Kidney tubule cell (primary cell): ENCODE results near the gene UCN2.
"Not testable (repeated sequence)": the region's sequence is repeated elsewhere in the genome, so short reads cannot be mapped to it uniquely, and the experiment has no call there.

Experiments used
- DNase-seq: peaks from one replicate; pipeline ENCODE4 v3.0.0-alpha.2; 2018; ENCODE audit warnings: low spot score

Gene UCN2

GRCh38 chr3:48561045-48561736, 2.4 kb downstream of the UCN2 start:
- peak; percentile 73 for DNase-seq

DNA sequence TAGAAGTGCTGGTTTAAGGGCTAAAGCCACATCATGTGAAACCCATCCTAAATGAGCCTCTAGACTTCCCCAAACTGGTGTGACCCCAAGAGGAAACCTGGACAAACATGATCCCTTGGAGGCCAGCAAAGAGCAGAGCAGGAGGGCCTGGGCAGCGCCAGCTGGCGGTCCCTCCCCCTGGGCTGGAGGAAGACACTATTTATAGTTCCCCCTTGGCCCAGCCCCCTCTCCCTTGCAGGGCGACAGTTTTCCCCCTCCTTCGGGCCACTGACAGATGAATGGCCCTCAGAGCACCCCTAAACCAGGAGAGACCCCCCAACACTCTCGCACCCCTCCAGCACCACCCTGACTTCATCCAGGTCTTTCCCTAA, 2.9 kb downstream of the UCN2 start:
- DNase-seq = no peak

- no peak for DNase-seq
Observed at GRCh38 chr3:48558493-48559134, 5.0 kb downstream of the UCN2 start.

GRCh38 chr3:48556796-48557626, 6.6 kb downstream of the UCN2 start, which contains the start of gene PFKFB4:
TSS of gene PFKFB4 (minus strand) at chr3:48556803. CDS start at chr3:48556777, 26 bp downstream.
- peak; percentile 99 for DNase-seq

DNA sequence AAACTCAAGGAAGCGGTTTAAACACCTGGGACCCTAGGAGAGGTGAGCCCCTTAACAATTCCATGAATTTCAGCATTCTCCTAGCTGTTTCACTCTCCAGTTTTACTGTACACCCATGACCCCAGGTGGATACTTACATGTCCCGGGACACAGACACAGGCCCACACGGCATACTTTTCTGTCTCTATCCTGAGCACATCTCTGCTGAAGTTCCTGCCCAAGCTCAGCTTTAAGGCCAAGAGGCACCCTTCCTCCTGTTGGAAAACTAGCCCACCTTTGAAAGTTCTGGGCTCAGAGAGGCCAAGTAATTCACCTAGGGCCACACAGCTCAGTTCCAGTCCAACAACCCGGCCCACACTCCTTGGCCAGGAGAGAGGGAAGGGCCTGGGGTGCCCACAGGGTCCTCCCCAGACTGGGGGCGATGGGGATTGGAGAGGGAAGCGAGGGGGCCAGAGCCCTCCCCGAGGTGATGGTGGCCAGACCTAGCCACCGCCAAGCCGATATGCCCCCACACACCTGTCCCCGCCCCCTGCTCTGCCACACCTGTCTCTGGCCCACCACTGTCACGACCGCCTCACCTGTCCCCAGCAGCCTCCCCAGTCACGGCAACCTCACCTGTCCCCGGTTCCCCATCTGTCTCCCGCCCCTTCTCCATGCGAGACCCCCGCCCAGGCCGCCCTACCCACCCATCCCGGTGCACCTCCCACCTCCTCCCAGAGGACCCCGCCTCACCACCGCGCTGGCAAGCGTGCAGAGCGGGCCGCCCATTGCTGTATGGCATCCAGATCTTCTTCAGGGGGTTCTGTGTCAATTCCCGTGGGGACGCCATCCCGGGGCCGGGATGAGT, 7.4 kb downstream of the UCN2 start:
- no peak for DNase-seq

DNA sequence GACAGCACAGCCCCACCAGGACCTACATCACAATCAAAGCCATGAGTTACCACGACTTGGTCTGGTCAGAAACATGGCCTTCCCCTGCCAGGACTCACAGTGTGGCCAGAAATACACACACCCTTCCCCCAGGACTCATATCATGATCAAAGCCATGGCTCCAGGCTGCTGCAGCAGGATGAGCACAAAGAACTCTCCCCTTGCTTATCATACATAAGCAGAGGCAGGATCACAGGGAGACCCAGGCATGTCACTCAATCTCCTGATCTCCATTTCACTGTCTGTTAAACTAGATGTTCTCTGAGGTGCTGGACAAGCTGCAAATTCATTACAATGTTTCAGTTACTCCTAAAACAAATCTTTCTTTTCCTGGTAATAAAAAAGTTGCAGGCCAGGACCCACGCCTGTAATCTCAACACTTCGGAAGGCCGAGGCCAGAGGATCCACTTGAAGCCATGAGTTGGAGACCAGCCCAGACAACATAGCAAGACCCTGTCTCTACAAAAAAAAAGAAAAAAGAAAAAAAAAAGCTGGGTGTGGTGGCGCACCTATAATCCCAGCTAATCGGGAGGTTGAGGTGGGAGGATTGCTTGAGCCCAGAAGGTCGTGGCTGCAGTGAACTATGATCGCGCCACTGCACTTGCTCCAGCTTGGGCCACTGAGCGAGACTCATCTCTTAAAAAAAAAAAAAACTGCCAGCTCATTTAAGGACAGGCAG, 8.2 kb downstream of the UCN2 start:
- DNase-seq = no peak

- DNase-seq = peak; percentile 72
Observed at GRCh38 chr3:48553886-48554845, 9.4 kb downstream of the UCN2 start.

DNA sequence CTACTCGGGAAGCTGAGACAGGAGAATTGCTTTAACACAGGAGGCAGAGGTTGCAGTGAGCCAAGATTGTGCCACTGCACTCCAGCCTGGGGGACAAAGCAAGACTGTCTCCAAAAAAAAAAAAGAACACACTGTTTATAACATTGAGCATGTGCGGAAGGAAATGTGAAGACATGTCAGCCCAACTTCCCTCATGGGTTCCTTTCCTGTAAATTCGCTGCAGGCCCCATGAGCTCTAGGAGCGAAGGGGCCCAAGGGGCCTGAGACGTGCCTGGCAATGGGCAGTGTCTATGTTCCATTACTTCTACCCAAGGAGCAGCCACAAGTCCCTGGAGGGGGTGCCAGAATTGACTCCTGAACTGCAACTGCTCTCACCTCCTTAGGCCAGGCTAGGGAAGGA, 10.2 kb downstream of the UCN2 start:
- DNase-seq = no peak

- DNase-seq = no peak
Observed at GRCh38 chr3:48552111-48552951, 11.2 kb downstream of the UCN2 start.

GRCh38 chr3:48551651-48552050, 11.9 kb downstream of the UCN2 start:
- not testable (repeated sequence) for DNase-seq

DNA sequence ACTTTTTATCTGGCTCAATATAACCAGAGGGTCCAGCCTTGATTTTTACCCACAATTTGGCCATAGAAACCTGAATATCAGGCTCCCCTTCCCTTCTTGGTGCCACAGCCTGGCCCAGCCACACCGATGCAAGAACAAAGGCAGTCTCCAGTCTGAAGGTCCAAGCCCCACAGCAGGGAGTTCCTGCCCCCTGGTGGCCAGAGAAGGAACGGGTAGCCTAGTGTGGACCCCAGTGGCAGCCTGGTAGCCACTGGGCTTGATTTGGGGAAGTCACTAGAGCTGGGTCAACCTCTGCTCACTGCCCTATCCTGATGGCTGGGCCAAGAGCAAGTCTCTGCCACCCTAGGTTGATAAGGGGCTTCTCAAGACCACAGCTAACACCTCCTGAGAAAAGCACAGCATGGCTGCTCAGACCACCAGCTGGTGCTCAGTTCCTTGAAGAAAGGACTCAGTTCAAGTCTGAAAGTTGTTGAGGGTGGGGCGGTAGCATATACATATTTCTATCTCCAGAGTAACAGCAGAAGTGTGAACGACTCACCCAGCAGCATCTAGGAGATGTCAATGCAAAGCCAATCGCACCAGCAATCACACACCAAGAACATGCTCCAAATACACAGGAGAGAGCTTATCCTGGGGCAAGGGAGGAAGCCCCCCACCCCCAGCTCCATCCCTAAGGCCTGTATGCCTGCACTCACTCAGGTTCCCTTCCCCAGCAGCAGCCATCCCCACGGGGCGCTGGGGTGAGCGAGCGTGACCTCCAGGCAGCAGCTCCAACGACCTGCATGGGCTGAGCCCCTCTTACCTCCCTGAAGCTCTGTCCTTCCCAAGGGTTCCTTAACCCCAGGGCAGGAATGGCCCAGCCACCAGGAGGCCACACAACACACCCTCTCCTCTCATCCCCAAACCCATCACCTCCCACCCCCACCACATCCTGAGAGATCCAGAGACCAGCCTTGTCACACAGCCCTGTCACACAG, 14.6 kb downstream of the UCN2 start:
- peak; percentile 78 for DNase-seq

DNA sequence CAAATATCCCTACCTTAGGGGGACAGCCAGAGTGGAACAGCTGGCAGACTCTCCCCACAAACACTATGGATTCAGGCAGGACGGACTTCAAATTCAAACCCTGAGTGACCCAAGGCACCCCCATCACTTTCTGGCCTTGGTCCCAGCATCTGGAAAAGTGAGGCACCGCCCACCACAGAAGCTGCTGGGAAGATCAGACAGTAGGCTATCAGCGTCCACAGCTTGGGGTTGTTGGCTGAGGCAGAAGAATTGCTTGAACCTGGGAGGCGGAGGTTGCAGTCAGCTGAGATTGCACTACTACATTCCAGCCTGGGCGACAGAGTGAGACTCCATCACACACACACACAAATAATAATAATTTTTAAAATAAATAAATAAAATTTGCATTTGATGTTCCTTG, 15.5 kb downstream of the UCN2 start:
- no peak for DNase-seq

GRCh38 chr3:48546203-48546829, 17.3 kb downstream of the UCN2 start:
- no peak for DNase-seq

- no peak for DNase-seq
Observed at GRCh38 chr3:48544141-48544540, 19.4 kb downstream of the UCN2 start.

- DNase-seq = no peak
Observed at GRCh38 chr3:48543271-48543866, 20.2 kb downstream of the UCN2 start.

- DNase-seq = no peak
Observed at GRCh38 chr3:48538451-48538850, 25.1 kb downstream of the UCN2 start.

- no peak for DNase-seq
Observed at GRCh38 chr3:48536785-48537184, 26.8 kb downstream of the UCN2 start.
